H1 (cell line): ENCODE results near the gene DESI1. TPM values are rescaled to one million over a fixed set of nuclear protein-coding genes. Genes with fewer than 3 reads are reported as not detected.
"Not testable (repeated sequence)": the region's sequence is repeated elsewhere in the genome, so short reads cannot be mapped to it uniquely, and the experiment has no call there.

Source experiments
- CTCF ChIA-PET: fragments of 300-600 bp; sonication (Branson Sonifier 250); formaldehyde crosslinking; loops from one replicate; lab custom pipeline; 2021; ENCODE audit not compliant: partially characterized antibody; lab: Charles Lee
- POLR2A ChIA-PET: fragments of 300-600 bp; sonication (Branson Sonifier 250); formaldehyde crosslinking; loops from one replicate; lab custom pipeline; 2021; ENCODE audit warnings: inconsistent platforms; ENCODE audit not compliant: partially characterized antibody; lab: Charles Lee
- DNase-seq, 2 experiments: peaks; one replicate each; pipeline versions ENCODE4 v3.0.0 to v3.0.0-alpha.2; 2010 to 2022; ENCODE audit warnings: low spot score in 2 of 2, low read depth in 1 of 2, mixed read lengths in 1 of 2
- FAIRE-seq: peaks from 2 replicates; lab custom pipeline; 2011; peaks lifted over from hg19 to GRCh38; lab: Jason Lieb, UNC
- H2AFZ ChIP-seq: 2 replicates; pipeline ENCODE4 v1.8.1; 2012; ENCODE audit warnings: low read length, inconsistent platforms
- H2AK5ac ChIP-seq: 2 replicates; pipeline ENCODE4 v1.6.1; 2013; ENCODE audit warnings: low read depth, low read length
- H2BK120ac ChIP-seq: replicated peaks from 2 replicates; pipeline ENCODE3; 2013; ENCODE audit warnings: low read depth, low read length, inconsistent platforms
- H2BK12ac ChIP-seq: 2 replicates; pipeline ENCODE4 v1.6.1; 2013; ENCODE audit warnings: low read depth, low read length
- H2BK15ac ChIP-seq: 2 replicates; pipeline ENCODE4 v1.6.1; 2013; ENCODE audit warnings: low read length
- H2BK20ac ChIP-seq: 2 replicates; pipeline ENCODE4 v1.6.1; 2013; ENCODE audit warnings: low read length
- H2BK5ac ChIP-seq: 2 replicates; pipeline ENCODE4 v1.6.1; 2013; ENCODE audit warnings: low read depth, low read length
- H3K14ac ChIP-seq: 2 replicates; pipeline ENCODE4 v1.6.1; 2013; ENCODE audit warnings: inconsistent platforms; ENCODE audit not compliant: insufficient read length
- H3K18ac ChIP-seq: 2 replicates; pipeline ENCODE4 v1.6.1; 2013; ENCODE audit warnings: low read length; ENCODE audit errors: extremely low read depth
- H3K23ac ChIP-seq: 2 replicates; pipeline ENCODE4 v1.6.1; 2013; ENCODE audit warnings: inconsistent platforms; ENCODE audit not compliant: insufficient read length
- H3K23me2 ChIP-seq: 2 replicates; pipeline ENCODE4 v1.6.1; 2013; ENCODE audit warnings: low read depth, low read length
- H3K27ac ChIP-seq: 2 replicates; pipeline ENCODE4 v1.6.1; 2011; ENCODE audit warnings: low read depth, low read length, inconsistent platforms
- H3K27me3 ChIP-seq, 4 experiments: replicated peaks in 1 of 4; 1 replicate in 1 of 4; 2 replicates in 3 of 4; pipeline versions ENCODE4 v1.6.1 to v1.8.1; 2011 to 2013; ENCODE audit warnings: low read length in 3 of 4, mild to moderate bottlenecking in 3 of 4, inconsistent platforms in 2 of 4, mixed read lengths in 2 of 4, moderate library complexity in 1 of 4; ENCODE audit not compliant: control insufficient read depth in 3 of 4, insufficient read depth in 3 of 4; ENCODE audit errors: extremely low read depth in 1 of 4
- H3K36me3 ChIP-seq, 4 experiments: 2 replicates each; pipeline versions ENCODE4 v1.6.1 to v1.8.1; 2011 to 2013; ENCODE audit warnings: mild to moderate bottlenecking in 4 of 4, low read length in 3 of 4, moderate library complexity in 2 of 4, control low read depth in 1 of 4, inconsistent platforms in 1 of 4; ENCODE audit not compliant: insufficient read depth in 4 of 4, control insufficient read depth in 2 of 4
- H3K4ac ChIP-seq: replicated peaks from 2 replicates; pipeline ENCODE3; 2013; ENCODE audit warnings: low read length, low read depth, mixed read lengths, inconsistent platforms; ENCODE audit not compliant: insufficient read length
- H3K4me1 ChIP-seq, 4 experiments: replicated peaks in 1 of 4; 1 replicate in 1 of 4; 2 replicates in 3 of 4; pipeline versions ENCODE4 v1.6.1 to v1.8.1; 2011 to 2013; ENCODE audit warnings: low read length in 3 of 4, inconsistent platforms in 2 of 4, mixed read lengths in 1 of 4; ENCODE audit not compliant: insufficient read depth in 4 of 4, control insufficient read depth in 3 of 4
- H3K4me2 ChIP-seq, 2 experiments: 2 replicates each; pipeline versions ENCODE4 v1.6.1 to v1.8.1; 2011 to 2013; ENCODE audit warnings: low read depth in 2 of 2, low read length in 2 of 2, control low read depth in 1 of 2, inconsistent platforms in 1 of 2, mild to moderate bottlenecking in 1 of 2; ENCODE audit not compliant: insufficient read depth in 1 of 2
- H3K4me3 ChIP-seq, 4 experiments: fragments of 200-600, 300-600 bp in 1 of 4; sonication (generic), shearing (Covaris generic), sonication (Bioruptor Twin) in 1 of 4; 2 replicates each; pipeline versions ENCODE4 v1.5.1 to v1.8.1; 2011 to 2016; ENCODE audit warnings: low read length in 4 of 4, low read depth in 3 of 4, control low read depth in 2 of 4, inconsistent platforms in 2 of 4, mild to moderate bottlenecking in 2 of 4, mixed read lengths in 1 of 4, moderate library complexity in 1 of 4; ENCODE audit not compliant: insufficient read depth in 2 of 4; ENCODE audit errors: extremely low read depth in 1 of 4
- H3K56ac ChIP-seq: replicated peaks from 2 replicates; pipeline ENCODE3; 2013; ENCODE audit warnings: low read depth, mild to moderate bottlenecking, mixed read lengths, low read length, inconsistent platforms; ENCODE audit not compliant: insufficient read length
- H3K79me1 ChIP-seq: 2 replicates; pipeline ENCODE4 v1.6.1; 2013; ENCODE audit warnings: low read depth, low read length, control low read depth
- H3K79me2 ChIP-seq, 2 experiments: 2 replicates each; pipeline versions ENCODE4 v1.6.1 to v1.8.1; 2012 to 2013; ENCODE audit warnings: low read length in 2 of 2, mild to moderate bottlenecking in 2 of 2, inconsistent platforms in 1 of 2; ENCODE audit not compliant: insufficient read depth in 2 of 2, control insufficient read depth in 1 of 2
- H3K9ac ChIP-seq, 4 experiments: replicated peaks in 1 of 4; 1 replicate in 1 of 4; 2 replicates in 3 of 4; pipeline versions ENCODE4 v1.6.1 to v1.8.1; 2011 to 2013; ENCODE audit warnings: low read depth in 3 of 4, low read length in 3 of 4, control low read depth in 2 of 4, mild to moderate bottlenecking in 2 of 4, moderate library complexity in 2 of 4, inconsistent platforms in 1 of 4; ENCODE audit errors: extremely low read depth in 1 of 4
- H3K9me3 ChIP-seq, 2 experiments: 2 replicates each; pipeline versions ENCODE4 v1.6.1 to v1.8.1; 2012 to 2013; ENCODE audit warnings: mild to moderate bottlenecking in 2 of 2, moderate library complexity in 2 of 2, control low read depth in 1 of 2, inconsistent platforms in 1 of 2, low read depth in 1 of 2, low read length in 1 of 2, mixed read lengths in 1 of 2; ENCODE audit not compliant: insufficient read depth in 2 of 2
- H4K20me1 ChIP-seq, 2 experiments: replicated peaks in 1 of 2; 2 replicates each; pipeline versions ENCODE3 to v1.8.1; 2011 to 2013; ENCODE audit warnings: inconsistent platforms in 2 of 2, low read length in 2 of 2, mild to moderate bottlenecking in 1 of 2; ENCODE audit not compliant: insufficient read depth in 2 of 2, control insufficient read depth in 1 of 2
- H4K5ac ChIP-seq: 2 replicates; pipeline ENCODE4 v1.6.1; 2013; ENCODE audit warnings: low read length, low read depth, mixed read lengths, inconsistent platforms; ENCODE audit not compliant: insufficient read length
- H4K8ac ChIP-seq: 2 replicates; pipeline ENCODE4 v1.8.0; 2013; ENCODE audit warnings: mild to moderate bottlenecking, moderate library complexity, low read length, inconsistent platforms; ENCODE audit not compliant: insufficient read depth; ENCODE audit errors: extremely low read depth
- H4K91ac ChIP-seq: replicated peaks from 2 replicates; pipeline ENCODE3; 2013; ENCODE audit warnings: low read length, mixed read lengths, inconsistent platforms; ENCODE audit not compliant: insufficient read length
- WGBS, 2 experiments: shearing (Covaris generic) in 1 of 2; methylation state at CpG; one replicate each; pipeline versions ENCODE4 v1.1.6 to v1.1.7; 2013 to 2015; ENCODE audit warnings: low lambda C conversion rate in 2 of 2, mixed read lengths in 2 of 2, inconsistent platforms in 1 of 2, low coverage in 1 of 2, missing lambda C conversion rate in 1 of 2; ENCODE audit not compliant: insufficient replicate concordance in 2 of 2, insufficient coverage in 1 of 2, insufficient read length in 1 of 2; ENCODE audit errors: extremely low coverage in 1 of 2, missing lambda C conversion rate in 1 of 2; 5-methylcytosine and 5-hydroxymethylcytosine counted together
- polyA plus RNA-seq, 7 experiments: library from polyadenylated mRNA; depleted of rRNA in 3 of 7; stranded (reverse) in 5 of 7; unstranded in 2 of 7; fragments of >200 nt in 5 of 7; fragments of 200-250 nt in 2 of 7; gene quantifications; 1 replicate in 5 of 7; 2 replicates in 1 of 7; 4 replicates in 1 of 7; pipeline versions ENCODE4 v1.2.1 to v1.2.3, GENCODE V29; 2011 to 2013; ENCODE audit warnings: missing spikeins in 2 of 7, mixed read lengths in 2 of 7
- total RNA-seq: library from RNA; stranded (reverse); fragmentation: NEBNext Ultra II Directional; extraction: Animal tissue kit (Norgen Biotek cat#: 25700); gene quantifications from 2 replicates; pipeline ENCODE4 v1.2.1, GENCODE V29; 2021

Gene DESI1
- total and polyA plus RNA-seq, 2 of the 8 experiments (the other 6 are each of a cell fraction or from before 2014, with no cell fraction given) = 27.6 to 34.3 TPM

DNA sequence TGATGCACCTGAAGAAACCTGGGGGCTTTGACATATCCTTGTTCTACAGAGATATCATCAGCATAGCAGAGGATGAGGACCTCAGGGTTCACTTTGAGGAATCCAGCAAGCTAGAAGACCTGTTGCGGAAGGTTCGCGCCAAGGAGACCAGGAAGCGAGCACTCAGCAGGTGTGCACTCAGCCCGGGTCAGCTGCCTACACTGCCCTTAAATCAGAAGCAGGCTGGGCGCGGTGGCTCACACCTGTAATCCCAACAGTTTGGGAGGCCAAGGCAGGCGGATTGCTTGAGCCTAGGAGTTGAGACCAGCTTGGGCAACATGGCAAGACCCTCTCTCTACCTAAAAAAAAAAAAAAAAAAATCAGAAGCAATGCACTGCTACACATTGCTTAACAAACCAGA, 16.8 kb upstream of the DESI1 start:
- not testable (repeated sequence) for H2BK5ac ChIP-seq, H2BK12ac ChIP-seq, H3K23ac ChIP-seq, H4K20me1 ChIP-seq, H3K23me2 ChIP-seq, H2AFZ ChIP-seq, H3K9ac ChIP-seq, H4K8ac ChIP-seq, H3K4me3 ChIP-seq, H3K56ac ChIP-seq, H2BK20ac ChIP-seq, H3K79me1 ChIP-seq, H4K5ac ChIP-seq, H3K27ac ChIP-seq, FAIRE-seq, H2BK120ac ChIP-seq, H2BK15ac ChIP-seq, H3K9me3 ChIP-seq, H3K27me3 ChIP-seq, H3K4ac ChIP-seq, H3K18ac ChIP-seq, H3K4me2 ChIP-seq, H3K14ac ChIP-seq, H4K91ac ChIP-seq, H3K4me1 ChIP-seq, DNase-seq, H2AK5ac ChIP-seq
- ChIA-PET CTCF (interaction anchor here (0.6 to 1.3 kb wide), 2 partner anchors 29 to 1547 kb away, joined by 3 read pairs; no protein-coding TSS in a partner anchor), POLR2A (interaction anchor here (1.0 to 13.3 kb wide), 5 partner anchors 7 to 27 kb away, joined by 3 to 157 read pairs (median 7); partner anchors contain the start of genes DESI1 and XRCC6)
- H3K79me2 ChIP-seq = peaks cover 0 to 22% of the 10 kb centered on the region in 2 experiments; a peak in 2 of 4 replicates
- WGBS, 2 experiments = 96% methylated on average over 8 of the region's 8 CpGs; no CpG with 5 or more reads in 1 of the 2 experiments
- H3K36me3 ChIP-seq = peaks cover 29 to 94% (median 60%) of the 10 kb centered on the region in 4 experiments
